ENCODE data around the gene RBM5.
A peak's percentile ranks its signal among the peaks of the same experiment; 100 is the strongest.

The RBM5 gene

GRCh38 chr3:50130436-50130835 lies 41.7 kb downstream of the RBM5 start:
- no peak overlapping the region for H3K56ac ChIP-seq (ENCODE audit: low read length)
- no peaks in the 10 kb centered on the region for H3K27me3 ChIP-seq (ENCODE audit: insufficient read depth, low read length, poor library complexity)
- no peak overlapping the region for H3K27ac ChIP-seq (ENCODE audit: low read depth, low read length)
- peaks cover 16% of the 10 kb centered on the region for H3K4me1 ChIP-seq (ENCODE audit: control insufficient read depth, low read depth, low read length)
- H3K18ac ChIP-seq (ENCODE audit: low read length) = no peak overlapping the region
- no peak overlapping the region for H2BK5ac ChIP-seq (ENCODE audit: low read length)
- H3K4ac ChIP-seq (ENCODE audit: low read depth, low read length) = no peak overlapping the region
- H3K9ac ChIP-seq (ENCODE audit: low read length) = no peak overlapping the region
- H2AK5ac ChIP-seq (ENCODE audit: low read length) = no peak overlapping the region
- no peak overlapping the region for H4K5ac ChIP-seq (ENCODE audit: low read length)
- no CpG with 5 or more reads among the region's 2 CpGs for WGBS (ENCODE audit: extremely low coverage, insufficient coverage, low lambda C conversion rate)
- H4K8ac ChIP-seq (ENCODE audit: low read depth, low read length) = no peak overlapping the region
- no peak overlapping the region for H3K23ac ChIP-seq (ENCODE audit: low read length)
- H3K4me3 ChIP-seq (ENCODE audit: low read length) = no peak overlapping the region
- H3K4me2 ChIP-seq (ENCODE audit: low read length) = no peak overlapping the region
- no peak overlapping the region for H2BK15ac ChIP-seq (replicated peaks; ENCODE audit: low read depth)
- no peaks in the 10 kb centered on the region for H3K36me3 ChIP-seq (ENCODE audit: control insufficient read depth, insufficient read depth, low read length)
- no peaks in the 10 kb centered on the region for H3K79me1 ChIP-seq (ENCODE audit: low read length)
- H3K79me2 ChIP-seq (ENCODE audit: control insufficient read depth, insufficient read depth, low read length) = no peaks in the 10 kb centered on the region
- no peak for DNase-seq
- no peak overlapping the region for H2BK120ac ChIP-seq (ENCODE audit: low read depth, low read length)

GRCh38 chr3:50132421-50133282 lies 43.9 kb downstream of the RBM5 start:
- H2AK5ac ChIP-seq (ENCODE audit: low read length) = no peak overlapping the region
- no peak overlapping the region for H3K18ac ChIP-seq (ENCODE audit: low read length)
- H3K56ac ChIP-seq (ENCODE audit: low read length) = no peak overlapping the region
- no peak overlapping the region for H2BK5ac ChIP-seq (ENCODE audit: low read length)
- no peak overlapping the region for H3K4me2 ChIP-seq (ENCODE audit: low read length)
- H4K8ac ChIP-seq (ENCODE audit: low read depth, low read length) = no peak overlapping the region
- no peaks in the 10 kb centered on the region for H3K79me1 ChIP-seq (ENCODE audit: low read length)
- no peaks in the 10 kb centered on the region for H3K79me2 ChIP-seq (ENCODE audit: control insufficient read depth, insufficient read depth, low read length)
- WGBS (ENCODE audit: extremely low coverage, insufficient coverage, low lambda C conversion rate) = no CpG with 5 or more reads among the region's 6 CpGs
- H3K36me3 ChIP-seq (ENCODE audit: control insufficient read depth, insufficient read depth, low read length) = no peaks in the 10 kb centered on the region
- DNase-seq = peak; percentile 94
- H3K4ac ChIP-seq (ENCODE audit: low read depth, low read length) = no peak overlapping the region
- no peaks in the 10 kb centered on the region for H3K27me3 ChIP-seq (ENCODE audit: insufficient read depth, low read length, poor library complexity)
- no peak overlapping the region for H2BK15ac ChIP-seq (replicated peaks; ENCODE audit: low read depth)
- H3K27ac ChIP-seq (ENCODE audit: low read depth, low read length) = no peak overlapping the region
- peaks cover 7% of the 10 kb centered on the region for H3K4me1 ChIP-seq (ENCODE audit: control insufficient read depth, low read depth, low read length)
- no peak overlapping the region for H4K5ac ChIP-seq (ENCODE audit: low read length)
- H2BK120ac ChIP-seq (ENCODE audit: low read depth, low read length) = no peak overlapping the region
- H3K9ac ChIP-seq (ENCODE audit: low read length) = no peak overlapping the region
- H3K23ac ChIP-seq (ENCODE audit: low read length) = no peak overlapping the region
- no peak overlapping the region for H3K4me3 ChIP-seq (ENCODE audit: low read length)

- H3K4me3 ChIP-seq (ENCODE audit: low read length) = no peak overlapping the region
- no CpG with 5 or more reads among the region's 4 CpGs for WGBS (ENCODE audit: extremely low coverage, insufficient coverage, low lambda C conversion rate)
- no peak overlapping the region for H2BK120ac ChIP-seq (ENCODE audit: low read depth, low read length)
- H3K27ac ChIP-seq (ENCODE audit: low read depth, low read length) = no peak overlapping the region
- no peak overlapping the region for H2BK15ac ChIP-seq (replicated peaks; ENCODE audit: low read depth)
- H3K79me2 ChIP-seq (ENCODE audit: control insufficient read depth, insufficient read depth, low read length) = no peaks in the 10 kb centered on the region
- no peak overlapping the region for H3K4ac ChIP-seq (ENCODE audit: low read depth, low read length)
- no peak for DNase-seq
- peaks cover 13% of the 10 kb centered on the region for H3K4me1 ChIP-seq (ENCODE audit: control insufficient read depth, low read depth, low read length)
- no peak overlapping the region for H4K5ac ChIP-seq (ENCODE audit: low read length)
- no peak overlapping the region for H3K9ac ChIP-seq (ENCODE audit: low read length)
- no peaks in the 10 kb centered on the region for H3K27me3 ChIP-seq (ENCODE audit: insufficient read depth, low read length, poor library complexity)
- no peaks in the 10 kb centered on the region for H3K36me3 ChIP-seq (ENCODE audit: control insufficient read depth, insufficient read depth, low read length)
- peak overlapping the region; percentile 33 for H2AK5ac ChIP-seq (ENCODE audit: low read length)
- no peak overlapping the region for H3K23ac ChIP-seq (ENCODE audit: low read length)
- no peaks in the 10 kb centered on the region for H3K79me1 ChIP-seq (ENCODE audit: low read length)
- H3K4me2 ChIP-seq (ENCODE audit: low read length) = no peak overlapping the region
- no peak overlapping the region for H4K8ac ChIP-seq (ENCODE audit: low read depth, low read length)
- no peak overlapping the region for H2BK5ac ChIP-seq (ENCODE audit: low read length)
- peak overlapping the region; percentile 11 for H3K56ac ChIP-seq (ENCODE audit: low read length)
- H3K18ac ChIP-seq (ENCODE audit: low read length) = no peak overlapping the region
Observed at GRCh38 chr3:50133283-50133615, 44.5 kb downstream of the RBM5 start.

GRCh38 chr3:50134367-50134766 lies 45.6 kb downstream of the RBM5 start:
- Histone ChIP-seq H3K36me3 (ENCODE audit: control insufficient read depth, insufficient read depth, low read length) (no peaks in the 10 kb centered on the region), H4K8ac (ENCODE audit: low read depth, low read length) (no peak overlapping the region), H3K56ac (ENCODE audit: low read length) (no peak overlapping the region), H3K4me3 (ENCODE audit: low read length) (no peak overlapping the region), H2BK5ac (ENCODE audit: low read length) (no peak overlapping the region), H3K27me3 (ENCODE audit: insufficient read depth, low read length, poor library complexity) (no peaks in the 10 kb centered on the region), H2AK5ac (ENCODE audit: low read length) (peak overlapping the region; percentile 71), H3K79me1 (ENCODE audit: low read length) (no peaks in the 10 kb centered on the region), H2BK15ac (replicated peaks; ENCODE audit: low read depth) (no peak overlapping the region), H2BK120ac (ENCODE audit: low read depth, low read length) (no peak overlapping the region), H3K4me1 (ENCODE audit: control insufficient read depth, low read depth, low read length) (peaks cover 19% of the 10 kb centered on the region), H4K5ac (ENCODE audit: low read length) (no peak overlapping the region), H3K79me2 (ENCODE audit: control insufficient read depth, insufficient read depth, low read length) (no peaks in the 10 kb centered on the region), H3K4ac (ENCODE audit: low read depth, low read length) (peak overlapping the region; percentile 29), H3K9ac (ENCODE audit: low read length) (no peak overlapping the region), H3K27ac (ENCODE audit: low read depth, low read length) (no peak overlapping the region), H3K4me2 (ENCODE audit: low read length) (no peak overlapping the region), H3K23ac (ENCODE audit: low read length) (no peak overlapping the region), H3K18ac (ENCODE audit: low read length) (no peak overlapping the region)
- WGBS (ENCODE audit: extremely low coverage, insufficient coverage, low lambda C conversion rate) = no CpG with 5 or more reads among the region's 2 CpGs
- no peak for DNase-seq

GRCh38 chr3:50135964-50136363 lies 47.2 kb downstream of the RBM5 start:
- Histone ChIP-seq H3K79me1 (ENCODE audit: low read length) (no peaks in the 10 kb centered on the region), H2BK5ac (ENCODE audit: low read length) (no peak overlapping the region), H2AK5ac (ENCODE audit: low read length) (peak overlapping the region; percentile 34), H3K36me3 (ENCODE audit: control insufficient read depth, insufficient read depth, low read length) (no peaks in the 10 kb centered on the region), H3K27me3 (ENCODE audit: insufficient read depth, low read length, poor library complexity) (no peaks in the 10 kb centered on the region), H3K4me1 (ENCODE audit: control insufficient read depth, low read depth, low read length) (peaks cover 29% of the 10 kb centered on the region), H3K9ac (ENCODE audit: low read length) (no peak overlapping the region), H3K23ac (ENCODE audit: low read length) (no peak overlapping the region), H3K27ac (ENCODE audit: low read depth, low read length) (no peak overlapping the region), H3K4me3 (ENCODE audit: low read length) (no peak overlapping the region), H3K4me2 (ENCODE audit: low read length) (no peak overlapping the region), H4K8ac (ENCODE audit: low read depth, low read length) (no peak overlapping the region), H3K79me2 (ENCODE audit: control insufficient read depth, insufficient read depth, low read length) (no peaks in the 10 kb centered on the region), H3K4ac (ENCODE audit: low read depth, low read length) (no peak overlapping the region), H3K56ac (ENCODE audit: low read length) (no peak overlapping the region), H4K5ac (ENCODE audit: low read length) (no peak overlapping the region), H3K18ac (ENCODE audit: low read length) (no peak overlapping the region), H2BK120ac (ENCODE audit: low read depth, low read length) (no peak overlapping the region), H2BK15ac (replicated peaks; ENCODE audit: low read depth) (no peak overlapping the region)
- WGBS (ENCODE audit: extremely low coverage, insufficient coverage, low lambda C conversion rate) = no CpG with 5 or more reads among the region's 5 CpGs
- no peak for DNase-seq
